Stimulated activated CD4-positive, alpha-beta T cell treated with anti-CD3 and anti-CD28 coated beads, Interleukin-4, amount 100 ng/mL, for 48 hours (primary cell): ENCODE results near the gene PAX8.

Source experiments
- DNase-seq, 2 donors: peaks; one replicate each; pipeline ENCODE4 v3.0.0-alpha.2; 2020; ENCODE audit warnings: low read depth in 2 of 2

The PAX8 gene

DNA sequence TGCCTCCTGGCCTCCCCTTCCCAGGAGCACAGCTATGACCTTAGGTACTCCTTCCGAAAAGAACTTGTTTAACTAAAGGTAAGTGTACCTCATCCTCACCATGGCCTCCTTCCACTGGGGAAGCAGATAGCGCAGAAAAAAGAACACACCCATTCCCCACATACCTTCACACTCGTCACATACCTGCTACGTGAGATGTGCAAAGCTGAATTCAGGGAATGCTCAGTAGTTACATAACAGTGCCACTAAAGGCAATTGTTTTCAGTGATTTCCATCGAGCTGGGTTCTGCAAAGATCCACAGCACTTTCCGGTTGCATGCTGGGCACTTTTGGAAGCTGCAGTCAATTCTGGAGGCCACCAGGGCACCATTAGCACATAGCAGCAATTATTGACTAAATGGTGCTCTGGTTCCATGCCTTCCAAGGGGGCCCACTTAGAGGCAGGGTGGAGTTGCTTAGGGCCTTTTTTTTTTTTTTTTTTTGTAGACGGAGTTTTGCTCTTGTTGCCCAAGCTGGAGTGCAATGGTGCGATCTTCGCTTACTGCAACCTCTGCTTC, 41.0 kb downstream of the PAX8 start:
- no peak for DNase-seq

DNA sequence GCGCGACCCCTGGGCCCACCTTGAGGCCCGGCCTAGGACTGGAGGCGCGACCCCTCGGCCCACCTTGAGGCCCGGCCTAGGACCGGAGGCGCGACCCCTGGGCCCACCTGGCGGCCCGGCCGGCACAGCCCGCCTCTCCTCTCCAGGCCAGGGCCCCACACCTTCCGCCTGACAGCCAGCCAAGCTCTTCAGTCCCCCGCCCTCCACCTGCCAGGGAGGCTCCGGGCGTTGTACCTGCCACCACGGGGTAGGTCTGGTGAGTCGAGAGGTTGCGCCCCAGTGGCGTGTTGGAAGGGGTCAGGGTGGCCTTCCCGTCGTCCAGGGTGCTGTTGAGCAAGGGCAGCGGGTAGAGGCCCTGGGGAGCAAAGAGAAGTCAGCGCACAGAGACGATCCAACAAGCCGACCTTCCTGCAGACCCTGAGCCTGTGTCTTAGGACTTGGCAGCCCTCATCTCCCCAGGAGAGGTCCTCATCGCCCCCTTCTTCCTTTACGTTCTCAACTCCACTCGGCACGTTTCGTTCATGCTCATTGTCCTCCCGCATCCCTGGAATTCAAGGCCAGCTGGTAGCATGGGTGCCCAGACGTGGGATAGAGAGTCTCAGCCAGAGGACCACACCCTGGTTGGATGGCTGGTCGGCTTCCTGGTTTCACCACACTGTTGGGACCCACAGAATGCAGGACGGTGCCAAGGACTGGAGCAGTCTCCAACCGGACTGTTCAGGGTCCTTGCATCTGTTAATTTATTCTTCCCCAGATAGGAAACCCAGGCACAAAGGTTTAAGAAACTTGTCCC, 42.2 kb downstream of the PAX8 start:
- no peak for DNase-seq

DNA sequence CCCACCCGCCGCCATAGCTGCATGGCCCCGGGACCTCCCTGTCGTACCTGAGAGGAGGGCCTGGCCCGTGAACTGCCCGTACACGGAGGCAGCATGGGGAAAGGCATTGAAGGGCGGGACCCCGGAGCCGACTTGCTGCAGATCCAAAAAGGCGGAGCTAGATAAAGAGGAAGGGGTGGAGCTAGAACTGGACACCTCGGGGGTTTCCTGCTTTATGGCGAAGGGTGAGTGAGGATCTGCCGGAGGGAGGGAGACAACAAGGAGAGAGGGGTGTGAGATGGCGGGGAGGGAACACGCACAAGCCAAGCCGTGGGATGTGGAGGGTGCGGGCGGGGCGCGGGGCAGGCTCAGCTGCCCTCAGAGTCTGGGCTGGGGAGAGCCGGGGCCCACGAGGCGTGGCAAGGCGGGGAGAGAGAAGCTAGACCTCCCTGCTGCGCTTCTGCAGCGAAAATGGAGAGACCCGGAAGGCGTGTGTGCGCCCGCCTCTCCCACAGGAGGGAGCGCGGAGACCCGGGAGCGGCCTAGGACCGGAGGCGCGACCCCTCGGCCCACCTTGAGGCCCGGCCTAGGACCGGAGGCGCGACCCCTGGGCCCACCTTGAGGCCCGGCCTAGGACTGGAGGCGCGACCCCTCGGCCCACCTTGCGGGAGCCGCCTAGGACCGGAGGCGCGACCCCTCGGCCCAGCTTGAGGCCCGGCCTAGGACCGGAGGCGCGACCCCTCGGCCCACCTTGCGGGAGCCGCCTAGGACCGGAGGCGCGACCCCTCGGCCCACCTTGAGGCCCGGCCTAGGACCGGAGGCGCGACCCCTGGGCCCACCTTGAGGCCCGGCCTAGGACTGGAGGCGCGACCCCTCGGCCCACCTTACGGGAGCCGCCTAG, 43.1 kb downstream of the PAX8 start:
- DNase-seq: peak; percentile 44 to 59

DNA sequence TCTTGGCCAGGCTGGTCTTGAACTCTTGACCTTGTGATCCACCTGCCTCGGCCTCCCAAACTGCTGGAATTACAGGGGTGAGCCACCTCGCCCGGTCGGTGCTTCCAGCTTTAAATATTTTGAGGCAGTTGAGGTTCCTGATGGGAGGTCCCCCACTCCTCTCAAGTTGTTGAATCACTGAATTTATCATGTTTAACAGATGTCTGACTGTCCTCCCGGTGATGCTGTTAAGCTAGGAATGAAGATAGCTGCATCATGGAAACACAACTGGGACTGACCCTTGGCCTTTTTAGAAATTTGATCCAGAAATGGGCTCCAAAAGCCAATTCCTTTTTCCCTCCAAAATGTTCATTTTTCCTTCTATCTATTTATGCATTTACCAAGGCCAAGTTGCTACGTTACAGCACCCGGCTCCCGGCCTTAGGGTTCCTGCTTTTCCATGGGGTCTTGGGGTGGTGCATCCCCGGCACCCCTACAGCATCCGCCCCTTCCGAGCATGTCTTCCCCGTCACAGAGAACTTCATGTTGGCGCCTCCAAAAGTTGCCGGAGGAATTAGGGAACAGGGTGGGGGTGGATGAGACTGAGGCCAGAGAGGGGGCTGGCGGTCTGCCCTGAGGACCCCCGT, 43.9 kb downstream of the PAX8 start:
- no peak for DNase-seq

DNA sequence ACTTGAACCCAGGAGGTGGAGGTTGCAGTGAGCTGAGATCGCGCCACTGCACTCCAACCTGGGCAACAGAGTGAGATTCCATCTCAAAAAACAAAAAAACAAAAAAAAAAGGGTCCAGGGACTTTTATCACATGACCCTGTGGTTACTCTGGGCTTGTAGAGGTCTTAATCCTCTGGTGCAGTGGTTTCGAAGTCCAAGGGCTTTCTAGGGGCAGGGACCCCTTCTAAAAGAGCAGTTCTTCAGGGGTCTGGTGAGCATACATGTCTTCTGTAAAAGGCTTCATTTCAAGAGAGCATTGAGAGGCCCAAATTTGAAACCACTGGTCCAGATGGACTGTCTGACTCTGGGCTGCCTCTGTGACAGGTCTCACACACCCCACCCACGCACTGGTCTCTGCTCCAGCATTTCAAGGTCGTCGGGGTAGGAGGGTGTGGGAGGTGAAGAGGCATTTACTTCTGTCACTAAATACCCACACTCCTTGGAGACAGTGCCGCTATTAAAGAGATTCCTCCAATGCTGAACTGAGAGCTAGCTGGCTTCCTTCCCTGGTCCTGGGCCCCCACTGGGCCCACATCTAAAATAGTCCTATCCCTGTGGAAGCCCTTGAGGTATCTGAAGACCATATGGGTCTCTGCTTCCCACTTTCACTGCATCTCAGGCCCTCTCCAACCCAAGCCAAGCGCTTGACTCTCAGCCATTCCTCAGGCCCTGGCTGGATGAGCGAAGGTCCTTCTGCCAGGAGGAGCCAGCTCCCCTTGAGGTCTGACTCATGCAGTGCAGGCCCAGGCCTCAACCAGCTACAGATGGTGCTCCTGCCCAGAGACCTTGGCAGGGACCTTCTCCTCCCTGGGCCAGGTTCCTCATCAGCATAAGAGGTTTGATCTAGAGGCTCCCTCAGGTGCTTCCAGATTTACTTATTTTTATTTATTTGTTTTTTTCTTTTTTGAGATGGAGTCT, 44.8 kb downstream of the PAX8 start:
- no peak for DNase-seq

DNA sequence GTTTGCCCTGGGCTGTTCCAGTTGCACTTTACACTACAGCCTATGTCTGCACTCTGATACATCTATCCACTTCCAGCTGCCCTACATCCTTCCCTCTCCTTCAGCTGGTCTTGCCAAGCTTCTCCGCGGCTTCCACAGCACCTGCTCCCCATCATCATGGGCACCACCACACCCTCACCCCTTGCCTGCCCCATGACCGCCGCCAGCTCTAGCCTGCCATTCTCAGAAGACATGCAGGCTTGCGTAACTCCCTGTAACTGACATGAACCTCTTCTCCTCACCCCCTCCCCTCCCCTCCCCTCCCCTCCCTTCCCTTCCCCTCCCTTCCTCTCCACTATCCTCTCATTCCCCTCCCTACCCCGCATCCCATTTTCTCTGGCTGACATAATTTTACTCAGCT, 46.0 kb downstream of the PAX8 start:
- no peak for DNase-seq

DNA sequence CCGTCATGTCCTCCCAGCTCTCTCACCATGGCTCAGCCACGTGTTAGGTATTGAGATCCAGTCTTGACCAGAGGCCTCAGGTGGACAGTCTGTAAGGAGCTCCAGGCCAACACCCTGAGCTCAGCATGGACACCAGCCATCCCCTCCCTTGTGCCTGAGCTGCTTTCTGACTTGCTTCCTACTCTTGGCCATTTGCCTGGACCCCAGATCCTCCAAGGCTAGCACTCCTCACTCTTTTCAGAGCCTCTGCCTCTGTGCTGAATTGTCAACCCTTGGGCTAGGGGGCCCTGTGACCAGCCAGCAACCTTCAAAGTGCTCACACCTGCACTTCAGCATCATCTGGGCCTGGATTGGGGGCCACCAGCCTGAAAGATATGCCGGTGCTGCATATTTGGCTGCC, 46.6 kb downstream of the PAX8 start:
- DNase-seq: no peak

DNA sequence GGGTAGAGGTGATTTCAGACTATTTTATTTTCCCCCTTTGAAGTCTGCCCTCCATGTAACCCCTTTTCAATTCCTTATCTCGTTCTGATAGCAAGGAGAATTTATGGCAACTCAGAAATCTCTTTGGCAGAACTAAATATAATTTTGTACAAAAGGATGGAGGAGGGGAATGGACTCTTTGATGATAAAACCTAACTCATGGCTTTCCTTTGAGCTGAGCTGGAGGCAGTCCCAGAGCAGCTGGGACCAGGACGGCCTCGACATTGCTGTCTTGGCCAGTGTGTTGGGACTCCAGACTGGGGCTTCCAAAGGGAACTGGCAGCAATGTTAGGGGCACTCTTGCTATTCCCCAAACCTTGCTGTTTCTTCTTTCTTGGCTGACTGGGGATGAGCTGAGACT, 47.7 kb downstream of the PAX8 start:
- no peak for DNase-seq

DNA sequence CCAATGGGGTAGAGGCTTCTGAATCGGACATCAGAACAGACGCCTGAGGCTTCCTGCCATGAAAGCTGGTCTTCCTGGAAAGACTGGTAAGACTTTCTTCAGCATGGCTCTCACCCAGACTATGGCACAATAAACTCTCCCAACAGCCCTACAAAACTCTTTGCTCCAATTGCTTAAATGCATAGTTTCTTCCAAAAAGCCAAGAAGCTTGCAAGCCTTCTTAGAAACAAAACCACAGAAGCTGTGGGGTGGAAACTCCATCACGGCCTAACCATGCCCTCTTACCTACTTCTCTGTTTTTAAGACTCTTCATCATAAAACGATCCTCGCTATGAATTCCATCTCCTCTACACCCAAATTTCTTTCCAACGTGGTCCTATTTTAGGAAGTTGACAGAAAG, 48.2 kb downstream of the PAX8 start:
- no peak for DNase-seq

DNA sequence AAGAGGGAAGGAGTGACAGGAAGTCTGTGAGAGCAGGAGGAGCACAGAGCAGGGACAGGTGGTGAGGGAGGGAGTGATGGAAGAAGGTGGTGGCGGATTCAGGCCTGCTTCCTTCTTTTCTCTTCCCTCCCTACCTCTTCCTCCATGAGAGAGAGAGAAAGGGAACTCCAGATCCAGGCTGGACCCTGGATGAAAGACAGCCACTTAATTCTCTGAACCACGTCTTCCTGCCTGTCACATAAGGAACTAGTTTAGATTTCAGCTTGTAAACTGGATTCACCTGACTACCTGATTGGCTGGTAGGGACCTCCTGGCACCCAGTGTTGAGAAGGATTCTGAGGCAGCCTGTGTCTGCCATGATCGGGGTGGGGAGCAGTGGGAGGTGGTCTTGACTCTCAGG, 48.9 kb downstream of the PAX8 start:
- no peak for DNase-seq

DNA sequence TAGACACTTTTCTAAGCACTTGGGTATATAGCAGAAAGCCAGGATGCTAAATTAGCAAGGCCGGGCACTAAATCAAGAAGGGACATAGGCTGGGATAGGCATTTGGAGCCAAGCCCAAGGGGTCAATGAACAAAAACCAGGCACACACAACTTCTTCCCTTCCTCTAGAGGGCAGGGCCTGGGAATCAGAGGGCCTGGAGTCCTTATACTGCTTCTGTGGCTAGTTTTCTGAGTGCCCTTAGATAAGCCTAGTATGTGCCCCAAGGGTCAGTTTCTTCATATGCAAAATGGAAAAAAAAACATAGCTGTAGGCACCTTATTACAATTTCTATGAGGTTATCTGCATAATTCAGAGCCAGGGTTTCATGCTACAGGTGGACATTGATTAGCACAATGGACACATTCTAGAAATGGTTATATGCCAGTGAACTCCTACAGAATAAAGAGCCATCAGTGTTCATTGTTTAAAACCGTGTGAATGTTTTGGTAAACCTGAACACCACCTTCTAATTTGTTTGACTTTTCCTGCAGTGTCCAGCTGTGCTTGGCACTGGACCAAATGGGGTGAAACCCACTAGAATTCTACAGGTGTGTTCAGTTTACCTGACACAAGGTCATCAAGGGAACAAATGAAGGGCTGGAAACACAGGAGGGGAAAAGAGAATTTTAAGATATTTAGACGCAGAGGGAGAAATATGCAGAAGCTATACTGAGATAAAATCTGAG, 49.6 kb downstream of the PAX8 start:
- no peak for DNase-seq

DNA sequence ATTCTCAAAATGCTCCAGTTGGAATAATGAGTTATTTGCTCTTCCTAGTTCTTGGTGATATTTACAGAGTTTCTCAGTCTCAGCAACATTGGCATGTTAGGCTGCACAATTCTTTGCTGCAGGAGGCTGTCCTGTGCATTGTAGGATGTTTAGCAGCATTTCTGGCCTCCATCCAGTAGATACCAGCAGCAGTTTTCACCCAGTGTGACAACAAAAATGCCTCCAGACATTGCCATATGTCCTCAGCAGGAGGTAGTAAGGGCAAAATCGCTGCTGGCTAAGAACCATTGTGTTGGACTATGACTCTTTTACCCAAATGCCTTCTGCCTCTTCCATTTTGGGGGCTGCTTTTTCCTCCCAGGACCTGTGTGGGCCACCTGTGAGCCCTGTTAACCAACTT, 50.4 kb downstream of the PAX8 start:
- DNase-seq: no peak

DNA sequence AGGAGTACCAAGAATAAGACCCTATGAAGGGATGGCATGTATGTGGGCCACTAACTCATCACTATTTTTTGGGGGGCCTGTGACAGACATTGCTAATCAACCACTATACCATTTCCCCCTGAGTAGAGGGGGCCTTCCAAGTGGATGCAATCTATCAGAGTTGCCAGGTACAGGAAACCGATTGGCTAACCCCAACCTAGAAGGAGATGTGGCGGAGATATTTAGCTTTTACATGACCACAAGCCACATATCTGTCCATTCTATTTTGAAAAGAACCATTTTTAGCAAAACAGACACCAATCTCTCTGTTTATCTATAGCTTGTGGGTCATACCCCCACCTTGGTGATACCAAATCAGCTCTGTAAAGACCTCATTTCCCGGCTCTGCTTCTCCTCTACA, 51.0 kb downstream of the PAX8 start:
- no peak for DNase-seq

DNA sequence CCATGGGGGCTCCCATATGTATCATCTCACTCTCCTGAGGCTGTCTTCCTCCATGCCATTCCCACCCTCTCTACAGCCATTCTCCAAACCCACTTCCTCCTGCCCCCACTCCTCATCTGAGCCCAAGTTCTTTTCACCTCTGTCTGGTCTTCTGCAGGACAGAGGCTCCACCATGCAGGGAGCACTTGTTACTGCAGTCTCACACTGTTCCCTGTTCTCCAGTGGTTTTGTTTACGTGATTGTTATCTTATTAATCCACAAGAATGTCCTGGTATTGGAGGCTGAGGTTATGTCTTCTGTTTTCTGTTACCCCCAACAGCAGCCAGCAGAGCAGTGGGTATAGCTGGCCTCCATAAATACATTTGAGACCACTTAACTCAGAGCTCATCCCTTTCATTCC, 51.4 kb downstream of the PAX8 start:
- DNase-seq: no peak

DNA sequence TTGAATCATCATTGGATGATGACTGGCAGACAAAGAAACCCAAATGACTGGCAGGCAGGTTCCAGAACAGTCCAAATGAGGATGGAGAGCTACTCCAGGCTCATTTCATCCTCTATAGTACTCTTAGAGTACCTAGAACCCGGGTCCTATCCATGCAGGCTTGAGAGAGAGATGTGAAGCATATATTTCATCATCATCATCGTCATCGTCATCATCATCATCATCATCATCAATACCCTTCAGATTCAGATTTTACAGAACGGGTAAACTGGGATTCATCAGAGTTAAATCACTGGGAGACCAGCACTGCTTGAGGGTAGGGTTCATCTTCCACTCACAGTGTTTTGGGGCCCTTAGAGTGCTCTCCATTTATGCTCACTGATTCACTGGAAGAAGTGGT, 52.3 kb downstream of the PAX8 start:
- DNase-seq: no peak

DNA sequence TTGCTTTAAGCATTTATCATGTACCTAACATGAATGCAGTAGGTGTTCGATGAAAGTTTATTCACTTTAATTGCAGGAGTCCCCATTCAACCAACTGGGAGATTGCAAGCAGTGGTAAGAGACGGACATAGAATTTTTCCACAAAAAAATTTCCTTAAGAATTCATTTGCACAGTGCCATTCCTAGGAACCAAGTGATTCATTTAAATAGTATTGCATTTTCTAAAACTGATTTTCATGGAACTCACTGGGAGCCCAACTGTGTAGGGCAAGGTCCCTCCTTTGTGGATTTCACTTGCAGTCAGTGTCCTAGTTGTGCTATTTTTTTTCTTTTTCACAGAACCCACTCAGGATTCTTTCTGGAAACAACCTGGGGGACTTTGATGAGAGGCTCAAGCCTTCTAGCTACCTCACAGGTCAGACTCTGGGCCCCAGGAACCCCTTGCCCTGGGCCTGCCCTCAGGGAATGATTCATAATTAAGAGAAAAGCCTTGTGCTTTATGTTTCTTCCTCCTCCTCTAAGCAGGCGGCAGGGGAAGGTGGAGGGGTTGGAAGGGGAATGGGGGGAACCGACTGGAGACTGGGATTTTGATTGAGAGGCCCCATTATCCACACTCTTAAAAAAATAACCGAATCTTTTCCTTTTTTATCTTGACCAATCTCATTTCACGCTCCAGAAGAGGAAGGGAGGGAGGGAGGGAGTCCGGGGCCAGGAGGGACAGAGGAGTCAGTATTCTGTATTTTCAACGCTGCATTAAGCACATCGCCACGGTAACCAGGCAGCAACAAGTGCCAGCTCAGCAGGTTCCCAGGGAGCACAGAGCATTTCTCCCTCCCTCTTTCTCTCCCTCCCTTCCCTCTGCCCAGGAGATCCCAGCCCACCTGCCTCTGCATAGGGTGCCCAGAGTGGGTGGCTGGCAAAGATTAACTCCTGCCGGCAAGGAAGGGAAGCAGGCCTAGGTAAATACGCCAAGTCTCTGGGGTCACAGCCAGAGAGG, 53.2 kb downstream of the PAX8 start:
- no peak for DNase-seq

DNA sequence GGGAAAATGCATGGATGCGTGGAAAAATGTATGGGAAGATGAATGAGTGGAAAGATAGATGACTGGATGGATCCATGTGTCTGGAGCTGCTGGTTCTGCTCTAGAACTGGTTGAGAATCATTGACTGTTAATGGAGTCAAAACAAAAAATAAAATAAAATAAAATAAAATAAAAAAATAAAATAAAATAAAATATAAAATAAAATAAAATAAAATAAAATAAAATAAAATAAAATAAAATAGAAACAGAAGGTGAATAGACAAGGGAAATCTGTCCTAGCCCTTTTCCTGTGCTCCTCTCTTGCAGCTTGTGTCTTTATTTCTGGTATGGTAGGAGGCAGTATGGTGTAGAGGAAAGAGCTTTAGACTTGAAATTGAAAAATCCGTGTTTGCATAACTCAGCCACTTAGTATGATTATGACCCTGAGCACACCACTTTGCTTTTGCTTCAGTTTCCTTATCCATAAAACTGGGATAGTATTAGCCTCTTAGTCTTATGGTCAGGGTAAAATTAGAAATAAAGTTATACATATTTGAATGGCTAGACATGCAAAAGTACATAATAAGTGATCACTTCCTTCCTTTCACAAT, 54.0 kb downstream of the PAX8 start:
- DNase-seq: no peak

DNA sequence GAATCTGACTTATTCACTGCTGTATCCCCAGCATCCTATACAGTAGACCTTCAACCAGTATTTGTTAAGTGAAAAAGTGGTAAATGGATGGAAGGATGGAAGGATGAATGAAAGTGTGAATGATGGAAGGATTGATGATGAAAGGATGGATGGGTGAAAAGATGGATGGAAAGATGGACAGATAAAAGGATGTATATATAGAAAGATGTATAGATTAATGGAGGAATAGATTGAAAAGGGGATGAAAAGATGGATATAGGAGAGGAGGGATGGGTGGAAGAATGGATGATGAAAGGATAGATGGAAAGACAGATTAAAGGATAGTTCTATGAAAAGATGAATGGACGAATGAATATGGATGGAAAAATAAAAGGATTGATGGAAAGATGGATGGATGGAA, 54.9 kb downstream of the PAX8 start:
- no peak for DNase-seq

DNA sequence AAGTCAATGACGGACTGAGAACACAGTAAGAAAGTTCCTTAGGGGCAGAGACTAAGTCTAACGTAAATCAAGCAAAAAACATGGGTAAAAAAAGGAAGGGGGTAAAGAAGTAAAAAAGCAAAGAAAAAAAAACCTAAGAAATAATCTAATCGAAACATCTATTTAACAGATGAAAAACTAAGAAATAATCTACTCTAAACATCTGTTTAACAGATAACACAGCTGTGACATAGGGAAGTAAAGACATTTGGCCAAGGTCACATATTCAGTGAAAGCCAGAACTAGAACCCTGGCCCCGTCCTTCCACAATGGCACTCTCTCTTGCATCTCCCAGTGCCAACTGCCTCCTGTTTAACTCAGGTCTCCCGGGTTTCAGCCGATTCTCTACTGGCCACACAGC, 56.9 kb downstream of the PAX8 start:
- DNase-seq: no peak
